Stomach (tissue), 9 donors: Measurements from ENCODE around the gene RPTOR. TPM values are rescaled to one million over a fixed set of nuclear protein-coding genes. Genes with fewer than 3 reads are reported as not detected.
A peak's percentile ranks its signal among the peaks of the same experiment; 100 is the strongest.

ENCODE experiments used
- DNase-seq, 2 donors: peaks; one replicate each; pipeline versions ENCODE4 v3.0.0 to v3.0.0-alpha.2; 2013 to 2019
- H3K27ac ChIP-seq, 5 donors: fragments of 200-600 bp in 4 of 5; sonication (generic) in 4 of 5; one replicate each; pipeline ENCODE4 v1.5.1; 2013 to 2019; ENCODE audit warnings: mild to moderate bottlenecking in 1 of 5, moderate library complexity in 1 of 5
- H3K27me3 ChIP-seq, 3 donors: fragments of 200-600 bp; sonication (generic); one replicate each; pipeline ENCODE4 v1.5.1; 2017 to 2019; ENCODE audit warnings: mixed run types in 1 of 3
- H3K36me3 ChIP-seq, 4 donors: fragments of 200-600 bp; sonication (generic); 1 replicate in 3 of 4; 2 replicates in 1 of 4; pipeline ENCODE4 v1.5.1; 2016 to 2019
- H3K4me1 ChIP-seq, 4 donors: fragments of 200-600 bp; sonication (generic); one replicate each; pipeline ENCODE4 v1.5.1; 2016 to 2019
- H3K4me3 ChIP-seq, 4 donors: fragments of 200-600 bp; sonication (generic) in 3 of 4; one replicate each; pipeline ENCODE4 v1.5.1; 2016 to 2019; ENCODE audit warnings: mild to moderate bottlenecking in 1 of 4
- H3K9me3 ChIP-seq, 4 donors: fragments of 200-600 bp; sonication (generic); one replicate each; pipeline ENCODE4 v1.5.1; 2016 to 2019
- CTCF ChIP-seq, 7 experiments: fragments of 450-650 bp in 4 of 7; fragments of 200-600 bp in 3 of 7; sonication (generic) in 3 of 7; IDR thresholded peaks; one replicate each; pipeline ENCODE4 v1.5.1; 2016 to 2019; ENCODE audit warnings: antibody characterized with exemption in 7 of 7, control low read depth in 2 of 7, mild to moderate bottlenecking in 1 of 7
- EP300 ChIP-seq: sonication (generic); formaldehyde crosslinking; IDR thresholded peaks from one replicate; pipeline ENCODE4 v1.6.1; 2017; ENCODE audit warnings: antibody characterized with exemption
- POLR2A ChIP-seq, 4 donors: fragments of 450-650 bp; IDR thresholded peaks; one replicate each; pipeline ENCODE4 v1.6.1; 2016; ENCODE audit warnings: antibody characterized with exemption in 4 of 4, control low read depth in 2 of 4, mild to moderate bottlenecking in 1 of 4, moderate library complexity in 1 of 4
- POLR2AphosphoS5 ChIP-seq, 3 donors: sonication (generic); formaldehyde crosslinking; IDR thresholded peaks; one replicate each; pipeline ENCODE4 v1.6.1; 2016; ENCODE audit warnings: antibody characterized with exemption in 3 of 3
- WGBS, 5 donors: extraction: QIAGEN DNeasy Blood & Tissue Kit in 3 of 5; methylation state at CpG; one replicate each; pipeline versions ENCODE4 v1.1.5 to v1.1.7; 2013 to 2018; 5-methylcytosine and 5-hydroxymethylcytosine counted together
- intact Hi-C: fragments of 100-400 bp; cut with DNase I; formaldehyde crosslinking; loops from one replicate; pipeline ENCODE4 v1.15.1; 2023; ENCODE audit warnings: low total_unique reads
- polyA plus RNA-seq, 3 donors: library from polyadenylated mRNA; stranded (reverse); fragments of 200-250 nt; gene quantifications; one replicate each; pipeline ENCODE4 v1.2.3, GENCODE V29; 2013
- total RNA-seq, 5 donors: library from RNA; depleted of rRNA; stranded (reverse); fragments of >200 nt; gene quantifications; one replicate each; pipeline versions ENCODE4 v1.1.0 to v1.2.3, GENCODE V29; 2014 to 2016
- donor health status: healthy with polysubstance abuse.
- donor health status: Bipolar disorder and iron deficiency.
- donor health status: healthy.

Gene RPTOR
- total and polyA plus RNA-seq, 8 donors: 3.8 to 103 (median 19.3) TPM

GRCh38 chr17:80749611-80750010 is 205.0 kb downstream of the RPTOR start:
- Histone ChIP-seq H3K36me3 (peaks cover 0 to 11% (median 10%) of the 10 kb centered on the region in 4 donors), H3K27me3 (no peaks in the 10 kb centered on the region), H3K4me1 (peaks cover 0 to 17% (median 8%) of the 10 kb centered on the region in 4 donors), H3K27ac (no peak overlapping the region), H3K9me3 (no peaks in the 10 kb centered on the region), H3K4me3 (no peak overlapping the region)
- intact Hi-C loops: no loop called here
- 88 to 97% (median 94%) methylated on average over 3 of the region's 3 CpGs for WGBS, 5 donors
- DNase-seq: no peak
- TF ChIP-seq EP300 (no peak), POLR2A (IDR thresholded peaks at IDR 0.05) (no peak), POLR2AphosphoS5 (IDR thresholded peaks at IDR 0.05) (no peak), CTCF (IDR thresholded peaks at IDR 0.05) (no peak)

GRCh38 chr17:80750263-80750662 is 205.6 kb downstream of the RPTOR start:
- Histone ChIP-seq H3K27ac (no peak overlapping the region), H3K36me3 (peaks cover 0 to 17% (median 17%) of the 10 kb centered on the region in 4 donors), H3K4me1 (peaks cover 0 to 17% (median 8%) of the 10 kb centered on the region in 4 donors), H3K4me3 (no peak overlapping the region), H3K9me3 (no peaks in the 10 kb centered on the region), H3K27me3 (no peaks in the 10 kb centered on the region)
- no peak for TF ChIP-seq POLR2A (IDR thresholded peaks at IDR 0.05)
- intact Hi-C loops: no loop called here
- no peak for DNase-seq
- WGBS, 5 donors: 69 to 80% (median 77%) methylated on average over 14 of the region's 14 CpGs

GRCh38 chr17:80751070-80751945 is 206.7 kb downstream of the RPTOR start:
- peak in 1 of 2 donors; percentile 41 for DNase-seq
- no peak for TF ChIP-seq EP300
- TF ChIP-seq CTCF (IDR thresholded peaks at IDR 0.05): no peak
- TF ChIP-seq POLR2AphosphoS5 (IDR thresholded peaks at IDR 0.05): peak in 1 of 3 donors; percentile 41
- peaks cover 0 to 25% (median 24%) of the 10 kb centered on the region in 4 donors for H3K36me3 ChIP-seq
- no peak overlapping the region for H3K4me3 ChIP-seq
- H3K9me3 ChIP-seq: no peaks in the 10 kb centered on the region
- peak overlapping the region in 2 of 5 donors; percentile 35 to 47 for H3K27ac ChIP-seq
- WGBS, 5 donors: 78 to 85% (median 83%) methylated on average over 29 to 30 of the region's 30 CpGs
- intact Hi-C loops: no loop called here
- H3K4me1 ChIP-seq: peaks cover 0 to 17% (median 8%) of the 10 kb centered on the region in 4 donors
- no peaks in the 10 kb centered on the region for H3K27me3 ChIP-seq

GRCh38 chr17:80751946-80752581 is 207.4 kb downstream of the RPTOR start:
- H3K27ac ChIP-seq: peak overlapping the region in 2 of 5 donors; percentile 35 to 47
- 71 to 90% (median 82%) methylated on average over 6 of the region's 6 CpGs for WGBS, 5 donors

More at GRCh38 chr17:80751946-80752581, 207.4 kb downstream of the RPTOR start:
- no peak for DNase-seq
- no peaks in the 10 kb centered on the region for H3K9me3 ChIP-seq
- no peaks in the 10 kb centered on the region for H3K27me3 ChIP-seq
- peaks cover 0 to 17% (median 8%) of the 10 kb centered on the region in 4 donors for H3K4me1 ChIP-seq
- H3K4me3 ChIP-seq: no peak overlapping the region
- TF ChIP-seq POLR2AphosphoS5 (IDR thresholded peaks at IDR 0.05): no peak
- no peak for TF ChIP-seq EP300
- TF ChIP-seq CTCF (IDR thresholded peaks at IDR 0.05): no peak
- no peak for TF ChIP-seq POLR2A (IDR thresholded peaks at IDR 0.05)
- intact Hi-C loops: no loop called here
- peaks cover 0 to 32% (median 28%) of the 10 kb centered on the region in 4 donors for H3K36me3 ChIP-seq
